Measurements from ENCODE around the gene SBF2. TPM values are rescaled to one million over a fixed set of nuclear protein-coding genes. Genes with fewer than 3 reads are reported as not detected.

SBF2 gene
- total RNA-seq, 1 donor from 2014 or later: 39.5 TPM

GRCh38 chr11:10324474-10324873 lies 30.5 kb upstream of the SBF2 start:
- Mint-ChIP-seq H3K9me3 (no peaks in the 10 kb centered on the region), H3K36me3 (no peaks in the 10 kb centered on the region), H3K4me3 (no peak overlapping the region), H3K27me3 (no peaks in the 10 kb centered on the region), H3K4me1 (ENCODE audit: unreplicated experiment) (peaks cover 31% of the 10 kb centered on the region), H3K27ac (no peak overlapping the region)
- no peak for DNase-seq (ENCODE audit: extremely low spot score, unreplicated experiment)
- TF ChIP-seq CTCF (conservative IDR thresholded peaks at IDR 0.05): no peak

- DNase-seq (ENCODE audit: extremely low spot score, unreplicated experiment): no peak
- H3K36me3 Mint-ChIP-seq: no peaks in the 10 kb centered on the region
- H3K27me3 Mint-ChIP-seq: no peaks in the 10 kb centered on the region
- no peak overlapping the region for H3K27ac Mint-ChIP-seq
- peaks cover 26% of the 10 kb centered on the region for H3K4me1 Mint-ChIP-seq (ENCODE audit: unreplicated experiment)
- H3K9me3 Mint-ChIP-seq: no peaks in the 10 kb centered on the region
- no peak for TF ChIP-seq CTCF (conservative IDR thresholded peaks at IDR 0.05)
- no peak overlapping the region for H3K4me3 Mint-ChIP-seq
Measured at GRCh38 chr11:10323793-10324170, 29.8 kb upstream of the SBF2 start.

GRCh38 chr11:10322830-10323792 lies 29.1 kb upstream of the SBF2 start:
- Mint-ChIP-seq H3K27me3 (no peaks in the 10 kb centered on the region), H3K4me3 (peak overlapping the region; percentile 22), H3K4me1 (ENCODE audit: unreplicated experiment) (peaks cover 19% of the 10 kb centered on the region), H3K27ac (peak overlapping the region; percentile 86), H3K36me3 (no peaks in the 10 kb centered on the region), H3K9me3 (no peaks in the 10 kb centered on the region)
- TF ChIP-seq CTCF (conservative IDR thresholded peaks at IDR 0.05): peak; percentile 77
- DNase-seq (ENCODE audit: extremely low spot score, unreplicated experiment): no peak

- no peaks in the 10 kb centered on the region for H3K27me3 Mint-ChIP-seq
- TF ChIP-seq CTCF (conservative IDR thresholded peaks at IDR 0.05): no peak
- no peaks in the 10 kb centered on the region for H3K36me3 Mint-ChIP-seq
- H3K9me3 Mint-ChIP-seq: no peaks in the 10 kb centered on the region
- peak overlapping the region; percentile 86 for H3K27ac Mint-ChIP-seq
- no peak for DNase-seq (ENCODE audit: extremely low spot score, unreplicated experiment)
- H3K4me3 Mint-ChIP-seq: no peak overlapping the region
- peaks cover 20% of the 10 kb centered on the region for H3K4me1 Mint-ChIP-seq (ENCODE audit: unreplicated experiment)
Measured at GRCh38 chr11:10322401-10322800, 28.4 kb upstream of the SBF2 start.

- Mint-ChIP-seq H3K9me3 (no peaks in the 10 kb centered on the region), H3K4me1 (ENCODE audit: unreplicated experiment) (peaks cover 22% of the 10 kb centered on the region), H3K36me3 (no peaks in the 10 kb centered on the region), H3K27ac (no peak overlapping the region), H3K4me3 (no peak overlapping the region), H3K27me3 (no peaks in the 10 kb centered on the region)
- DNase-seq (ENCODE audit: extremely low spot score, unreplicated experiment): no peak
- no peak for TF ChIP-seq CTCF (conservative IDR thresholded peaks at IDR 0.05)
Measured at GRCh38 chr11:10320736-10321465, 26.9 kb upstream of the SBF2 start.
